Breast epithelium (tissue), 4 donors: ENCODE data around the gene TOP2B. TPM values are rescaled to one million over a fixed set of nuclear protein-coding genes. Genes with fewer than 3 reads are reported as not detected.

Source experiments
- DNase-seq, 2 donors: peaks; one replicate each; pipeline ENCODE4 v3.0.0-alpha.2; 2019; ENCODE audit warnings: low spot score in 2 of 2
- H3K27ac ChIP-seq, 2 donors: fragments of 200-600 bp; sonication (generic) in 1 of 2; one replicate each; pipeline ENCODE4 v1.5.1; 2016 to 2019; ENCODE audit warnings: mild to moderate bottlenecking in 1 of 2
- H3K27me3 ChIP-seq, 2 donors: fragments of 200-600 bp; sonication (generic) in 1 of 2; one replicate each; pipeline versions ENCODE4 v1.5.1 to v1.6.0; 2017 to 2019; ENCODE audit warnings: control low read depth in 1 of 2, mild to moderate bottlenecking in 1 of 2
- H3K36me3 ChIP-seq: fragments of 200-600 bp; one replicate; pipeline ENCODE4 v1.5.1; 2019
- H3K4me1 ChIP-seq, 2 donors: fragments of 200-600 bp; sonication (generic); one replicate each; pipeline ENCODE4 v1.5.1; 2016 to 2019; ENCODE audit warnings: control low read depth in 1 of 2
- H3K4me3 ChIP-seq, 3 donors: fragments of 200-600 bp; sonication (generic); 1 replicate in 2 of 3; 2 replicates in 1 of 3; pipeline ENCODE4 v1.5.1; 2016 to 2019; ENCODE audit warnings: mild to moderate bottlenecking in 3 of 3, moderate library complexity in 2 of 3
- H3K9me3 ChIP-seq, 2 donors: fragments of 200-600 bp; sonication (generic) in 1 of 2; one replicate each; pipeline ENCODE4 v1.5.1; 2016 to 2019; ENCODE audit warnings: control low read depth in 1 of 2
- CTCF ChIP-seq, 3 donors: fragments of 450-650 bp; IDR thresholded peaks; one replicate each; pipeline ENCODE4 v1.5.1; 2016 to 2017; ENCODE audit warnings: antibody characterized with exemption in 3 of 3, mild to moderate bottlenecking in 3 of 3, moderate library complexity in 3 of 3
- POLR2A ChIP-seq: fragments of 450-650 bp; IDR thresholded peaks from one replicate; pipeline ENCODE4 v1.6.1; 2016; ENCODE audit warnings: antibody characterized with exemption, mild to moderate bottlenecking, moderate library complexity
- POLR2AphosphoS5 ChIP-seq, 3 donors: sonication (generic); formaldehyde crosslinking; IDR thresholded peaks; one replicate each; pipeline ENCODE4 v1.6.1; 2017; ENCODE audit warnings: antibody characterized with exemption in 3 of 3
- intact Hi-C: fragments of 100-400 bp; cut with DNase I; formaldehyde crosslinking; loops from one replicate; pipeline ENCODE4 v1.15.1; 2023; ENCODE audit warnings: low total_unique reads
- total RNA-seq, 3 donors: library from RNA; depleted of rRNA; stranded (reverse); fragments of >200 nt; gene quantifications; one replicate each; pipeline ENCODE4 v1.1.0, GENCODE V29; 2016

TOP2B gene
- 100 to 1,000 TPM in 2 of 3 donors, 10 to 100 TPM in 1; 79.8 to 145 (median 125) TPM for total RNA-seq

- peak within 1 kb of the TSS; percentile 97 to 99 for H3K27ac ChIP-seq
- no peaks in the 10 kb centered on the region for H3K27me3 ChIP-seq
- DNase-seq, result peak; percentile 96 to 97
- TF ChIP-seq POLR2A (peak; percentile 83), CTCF (IDR thresholded peaks at IDR 0.05) (no peak), POLR2AphosphoS5 (IDR thresholded peaks at IDR 0.05) (peak; percentile 72 to 95 (median 73))
- H3K4me3 ChIP-seq, result peak within 1 kb of the TSS; percentile 70 to 93 (median 84)
- intact Hi-C loops, result no loop called here
- H3K4me1 ChIP-seq, result peaks cover 0 to 4% of the 10 kb centered on the region in 2 donors
- no peaks in the 10 kb centered on the region for H3K9me3 ChIP-seq
- no peaks in the 10 kb centered on the region for H3K36me3 ChIP-seq
These were observed at the start of gene TOP2B for GRCh38 chr3:25664812-25665314. TOP2B (minus strand) TSS chr3:25664907; CDS start chr3:25664297, 610 bp downstream.

- TF ChIP-seq POLR2AphosphoS5 (IDR thresholded peaks at IDR 0.05) (no peak), POLR2A (no peak), CTCF (IDR thresholded peaks at IDR 0.05) (no peak)
- Histone ChIP-seq H3K4me3 (no peak overlapping the region), H3K27me3 (no peaks in the 10 kb centered on the region), H3K4me1 (no peaks in the 10 kb centered on the region), H3K36me3 (no peaks in the 10 kb centered on the region), H3K9me3 (no peaks in the 10 kb centered on the region), H3K27ac (no peak overlapping the region)
- intact Hi-C loops, result no loop called here
- DNase-seq, result peak in 1 of 2 donors; percentile 23
These were observed 48.8 kb upstream of the TOP2B start for GRCh38 chr3:25713341-25713985.

GRCh38 chr3:25711090-25711489 lies 46.4 kb upstream of the TOP2B start:
- DNase-seq, result no peak
- no peaks in the 10 kb centered on the region for H3K4me1 ChIP-seq
- no peak overlapping the region for H3K4me3 ChIP-seq
- no peak overlapping the region for H3K27ac ChIP-seq
- H3K36me3 ChIP-seq, result no peaks in the 10 kb centered on the region
- intact Hi-C loops, result no loop called here
- H3K27me3 ChIP-seq, result no peaks in the 10 kb centered on the region
- no peaks in the 10 kb centered on the region for H3K9me3 ChIP-seq
- no peak for TF ChIP-seq POLR2AphosphoS5 (IDR thresholded peaks at IDR 0.05)
- no peak for TF ChIP-seq POLR2A
- TF ChIP-seq CTCF (IDR thresholded peaks at IDR 0.05), result no peak

- intact Hi-C loops, result no loop called here
- Histone ChIP-seq H3K36me3 (no peaks in the 10 kb centered on the region), H3K27ac (no peak overlapping the region), H3K4me3 (no peak overlapping the region), H3K4me1 (no peaks in the 10 kb centered on the region), H3K9me3 (no peaks in the 10 kb centered on the region), H3K27me3 (no peaks in the 10 kb centered on the region)
- TF ChIP-seq POLR2AphosphoS5 (IDR thresholded peaks at IDR 0.05) (no peak), POLR2A (no peak)
- no peak for DNase-seq
These were observed 43.3 kb upstream of the TOP2B start for GRCh38 chr3:25708036-25708435.

GRCh38 chr3:25707268-25707926 lies 42.7 kb upstream of the TOP2B start:
- no peak overlapping the region for H3K27ac ChIP-seq
- no peaks in the 10 kb centered on the region for H3K36me3 ChIP-seq
- no peaks in the 10 kb centered on the region for H3K4me1 ChIP-seq
- H3K27me3 ChIP-seq, result no peaks in the 10 kb centered on the region
- TF ChIP-seq CTCF (IDR thresholded peaks at IDR 0.05) (no peak), POLR2A (no peak), POLR2AphosphoS5 (IDR thresholded peaks at IDR 0.05) (no peak)
- no peak overlapping the region for H3K4me3 ChIP-seq
- intact Hi-C loops, result no loop called here
- H3K9me3 ChIP-seq, result no peaks in the 10 kb centered on the region
- DNase-seq, result no peak
